NCI-H2029 (cell line): ENCODE data around the gene PTPRU.

Experiments used
- DNase-seq: peaks from one replicate; lab custom pipeline; 2025; lab: John Stamatoyannopoulos, UW

Gene PTPRU

DNA sequence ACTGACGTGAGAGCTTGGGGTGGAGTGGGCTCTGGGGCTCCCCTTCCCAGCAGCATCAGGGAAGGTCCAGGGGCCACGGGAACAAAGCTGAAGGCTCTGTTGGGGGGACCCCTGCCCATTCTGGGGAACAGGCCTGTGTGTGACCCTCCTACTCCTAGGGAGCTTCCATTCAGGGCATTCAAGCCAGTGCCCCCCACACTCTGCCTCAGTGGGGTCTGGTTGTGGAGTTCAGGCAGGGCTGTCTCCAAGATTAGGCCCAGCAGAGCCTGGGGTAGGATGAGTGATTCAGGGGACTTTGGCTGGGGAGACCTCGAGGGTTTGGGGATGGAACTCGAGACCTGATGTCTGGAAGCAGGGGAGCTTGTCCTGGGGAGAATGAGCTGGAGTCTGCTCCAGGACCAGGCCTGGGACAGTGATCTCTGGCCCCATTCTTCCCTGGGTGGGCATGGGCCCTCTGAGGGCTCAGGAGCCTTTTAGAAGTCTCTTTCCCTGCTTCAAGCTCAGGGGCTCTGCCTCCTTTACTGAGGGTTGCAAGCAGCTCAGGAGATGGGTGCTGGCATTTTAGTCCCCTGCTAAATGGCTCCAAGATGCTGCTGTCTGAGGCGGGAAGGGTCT is 81.7 kb downstream of the PTPRU start:
- no peak for DNase-seq

GRCh38 chr1:29318724-29319123 is 82.4 kb downstream of the PTPRU start:
- DNase-seq = no peak

DNA sequence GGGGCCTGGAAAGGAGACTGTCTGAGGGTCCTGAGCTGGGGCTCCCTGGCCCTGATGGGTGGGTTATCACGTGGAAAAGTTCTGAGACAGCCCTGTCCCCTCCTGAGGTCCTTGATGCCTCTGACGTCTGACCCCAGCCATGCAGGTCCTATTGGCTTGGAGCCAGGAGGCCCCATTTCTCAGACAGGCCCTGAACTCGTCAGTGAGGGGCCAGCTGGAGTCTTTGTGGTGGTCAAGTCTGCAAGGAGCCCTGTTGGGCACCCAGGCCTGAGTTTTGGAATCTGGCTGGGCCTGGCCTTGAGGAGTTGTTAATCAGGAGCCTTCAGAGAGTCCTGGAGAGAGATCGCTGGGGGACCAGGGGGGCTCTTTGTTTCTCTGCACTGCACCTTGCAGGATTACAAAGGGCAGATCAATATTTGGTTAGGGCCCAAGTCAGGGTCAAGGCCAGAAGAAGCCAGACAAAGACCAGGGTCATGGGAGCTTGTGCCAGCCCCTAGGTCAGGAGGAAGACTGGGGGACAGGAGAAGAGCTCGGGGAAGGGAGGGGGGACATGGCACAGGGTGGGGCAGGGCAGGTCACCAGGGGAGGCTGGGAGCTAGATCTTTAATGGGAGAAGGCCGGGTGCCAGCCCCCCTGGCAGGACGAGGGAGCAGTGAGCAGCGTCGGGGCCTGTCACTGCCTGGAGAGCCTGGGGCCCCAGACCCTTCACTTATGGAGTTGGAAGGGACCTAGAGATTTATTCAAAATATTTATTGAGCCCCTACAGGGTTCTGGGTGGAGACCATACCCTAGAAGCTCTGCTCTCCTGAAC is 83.2 kb downstream of the PTPRU start:
- no peak for DNase-seq

DNA sequence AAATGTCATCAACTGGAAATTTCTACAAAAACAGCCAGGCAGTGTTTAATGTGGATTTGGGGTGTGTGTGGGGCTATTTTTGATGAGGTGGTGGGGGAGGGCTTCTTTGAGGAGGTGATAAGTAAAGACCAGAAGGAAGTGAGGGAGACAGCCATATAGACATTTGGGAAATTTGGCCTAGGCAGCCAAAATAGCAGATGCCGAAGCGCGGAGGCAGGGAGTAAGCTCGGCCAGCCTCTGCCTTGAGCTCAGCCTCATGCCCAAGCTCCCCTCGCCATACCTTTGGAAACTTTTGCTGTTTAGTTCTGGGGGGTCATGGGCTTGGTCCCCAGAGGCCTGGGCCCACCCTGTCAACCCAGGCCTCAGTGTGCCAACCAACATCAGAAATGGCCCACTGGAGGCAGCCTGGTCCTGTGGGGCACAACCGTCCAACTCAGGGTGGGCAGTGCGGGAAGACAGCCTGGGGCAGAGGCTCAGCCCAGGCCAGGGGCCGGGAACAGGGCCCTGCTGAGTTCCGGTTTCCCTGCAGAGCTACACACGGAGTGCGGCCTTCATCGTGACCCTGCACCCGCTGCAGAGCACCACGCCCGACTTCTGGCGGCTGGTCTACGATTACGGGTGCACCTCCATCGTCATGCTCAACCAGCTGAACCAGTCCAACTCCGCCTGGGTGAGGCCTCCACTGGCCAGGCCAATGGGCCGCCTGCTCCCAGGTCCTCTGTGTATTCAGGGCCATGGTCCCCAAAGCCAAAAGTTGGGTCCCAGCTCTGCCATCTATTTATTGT is 84.0 kb downstream of the PTPRU start:
- DNase-seq = no peak

DNA sequence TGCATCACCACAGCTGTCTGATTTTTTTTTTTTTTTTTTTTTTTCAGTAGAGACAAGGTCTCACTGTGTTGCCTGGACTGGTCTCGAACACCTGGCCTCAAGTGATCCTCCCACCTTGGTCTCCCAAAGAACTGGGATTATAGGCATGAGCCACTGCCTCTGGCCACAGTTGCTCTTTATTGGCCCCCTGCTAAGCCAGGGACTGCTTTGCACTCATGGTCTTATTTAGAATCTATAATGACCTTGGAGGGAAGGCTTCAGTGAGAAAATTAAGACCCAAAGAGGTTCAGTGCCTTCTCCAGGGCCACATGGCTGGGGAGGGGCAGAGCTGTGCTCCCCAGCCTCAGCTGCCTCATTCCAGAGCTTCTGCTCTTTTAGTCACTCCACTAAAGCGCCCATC is 84.9 kb downstream of the PTPRU start:
- DNase-seq = no peak

- no peak for DNase-seq
Observed at GRCh38 chr1:29322147-29322694, 85.9 kb downstream of the PTPRU start.

GRCh38 chr1:29322861-29323585 is 86.7 kb downstream of the PTPRU start:
- no peak for DNase-seq

- no peak for DNase-seq
Observed at GRCh38 chr1:29323636-29324035, 87.3 kb downstream of the PTPRU start.

DNA sequence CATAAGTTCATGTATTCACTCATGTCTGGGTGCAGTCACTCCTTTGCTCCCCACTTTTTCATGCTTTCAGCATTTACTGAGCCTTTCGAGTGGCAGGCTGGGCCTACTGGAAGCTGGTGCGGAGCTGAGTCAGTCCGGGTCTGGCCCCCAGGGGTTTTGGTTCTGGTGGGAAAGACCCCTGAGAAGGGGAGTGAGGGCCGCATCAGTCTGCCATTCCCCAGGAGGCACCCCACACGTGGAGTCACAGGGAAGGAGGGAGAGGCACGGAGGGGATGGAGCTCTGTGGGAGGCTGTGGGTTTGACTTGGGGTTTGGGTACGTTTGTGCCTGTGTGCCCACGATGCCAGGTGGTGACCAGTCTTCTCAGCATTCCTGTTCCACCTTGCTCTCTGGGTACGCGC is 87.9 kb downstream of the PTPRU start:
- no peak for DNase-seq

DNA sequence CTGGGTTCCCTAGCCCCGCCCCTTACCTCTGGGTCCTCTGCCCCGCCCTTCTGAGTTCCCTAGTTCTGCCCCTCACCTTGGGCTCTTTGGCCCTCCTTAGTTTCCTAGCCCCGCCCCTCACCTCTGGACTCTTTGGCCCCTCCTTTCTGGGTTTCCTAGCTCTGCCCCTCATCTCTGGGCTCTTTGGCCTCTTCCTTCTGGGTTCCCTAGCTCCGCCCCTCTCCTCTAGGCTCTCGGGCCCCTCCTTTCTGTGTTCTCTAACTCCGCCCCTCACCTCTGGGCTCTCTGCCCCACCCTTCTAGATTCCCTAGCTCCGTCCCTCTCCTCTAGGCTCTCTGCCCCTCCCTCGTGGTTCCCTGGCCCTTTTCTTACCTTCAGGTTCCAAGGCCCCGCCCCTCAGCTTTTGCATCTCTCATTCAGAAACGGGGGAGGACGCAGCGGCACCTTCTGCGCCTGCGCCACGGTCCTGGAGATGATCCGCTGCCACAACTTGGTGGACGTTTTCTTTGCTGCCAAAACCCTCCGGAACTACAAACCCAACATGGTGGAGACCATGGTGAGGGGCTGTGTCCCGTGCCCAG is 88.5 kb downstream of the PTPRU start:
- no peak for DNase-seq

DNA sequence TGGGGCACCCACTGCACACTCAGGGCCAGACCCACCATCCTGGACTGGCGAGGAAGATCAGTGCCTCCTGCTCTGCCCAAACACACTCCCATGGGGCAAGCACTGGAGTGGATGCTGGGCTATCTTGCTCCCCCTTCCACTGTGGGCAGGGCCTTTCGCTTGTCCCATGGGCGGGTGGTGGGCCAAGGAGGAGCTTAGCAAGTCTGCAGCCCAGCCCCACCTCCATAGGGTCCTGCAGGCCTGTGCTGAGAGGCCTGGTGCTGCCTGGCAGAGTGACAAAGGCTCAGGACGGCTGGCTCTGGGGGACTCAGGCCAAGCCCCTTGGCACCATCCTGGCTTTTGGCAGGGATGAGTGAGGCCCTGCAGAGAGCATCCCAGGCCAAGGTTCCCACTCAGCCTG is 89.4 kb downstream of the PTPRU start:
- no peak for DNase-seq

- no peak for DNase-seq
Observed at GRCh38 chr1:29326123-29326522, 89.8 kb downstream of the PTPRU start.

GRCh38 chr1:29327223-29327935 is 91.1 kb downstream of the PTPRU start:
- no peak for DNase-seq

- no peak for DNase-seq
Observed at GRCh38 chr1:29329022-29329775, 92.9 kb downstream of the PTPRU start.

- DNase-seq = no peak
Observed at GRCh38 chr1:29330089-29330488, 93.8 kb downstream of the PTPRU start.

DNA sequence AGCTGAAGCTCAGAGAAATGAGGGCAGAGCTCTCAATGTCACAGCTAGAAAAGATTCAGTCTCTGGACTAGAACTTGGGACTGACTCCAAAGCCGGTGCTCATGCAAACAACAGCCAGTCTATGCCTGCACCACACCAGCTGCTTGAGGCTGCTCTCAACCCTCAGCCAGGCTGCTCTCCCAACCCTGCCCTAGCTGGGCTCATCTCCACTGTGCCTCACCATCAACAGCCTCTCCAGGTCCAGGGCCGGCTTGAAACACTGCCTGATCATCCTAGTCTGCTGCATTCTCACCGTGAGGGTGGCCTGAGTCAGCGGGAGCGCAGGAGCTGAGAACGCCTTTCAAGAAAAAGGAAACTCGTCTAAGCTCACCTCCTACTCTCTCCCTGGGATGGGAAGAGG is 94.5 kb downstream of the PTPRU start:
- DNase-seq = no peak

DNA sequence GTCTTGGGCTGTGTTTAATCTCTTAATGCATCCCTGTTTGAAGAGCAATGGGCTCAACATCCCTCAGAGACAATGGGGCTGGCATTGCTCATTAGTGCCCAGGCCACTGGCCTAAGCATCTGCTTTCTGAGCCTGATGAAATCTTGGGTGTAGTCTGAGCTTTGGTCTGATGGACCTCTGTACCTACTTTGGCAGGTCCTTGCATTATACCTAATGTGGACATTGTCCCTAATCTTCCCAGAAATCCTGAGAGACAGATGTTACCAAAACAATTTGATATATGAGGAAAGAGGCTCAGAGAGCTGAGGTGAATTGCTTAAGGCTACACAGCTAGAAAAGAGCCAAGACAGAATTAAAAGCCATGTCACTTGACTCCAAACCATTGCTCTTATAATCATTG is 95.0 kb downstream of the PTPRU start:
- DNase-seq = no peak

- DNase-seq = no peak
Observed at GRCh38 chr1:29331729-29332128, 95.4 kb downstream of the PTPRU start.

DNA sequence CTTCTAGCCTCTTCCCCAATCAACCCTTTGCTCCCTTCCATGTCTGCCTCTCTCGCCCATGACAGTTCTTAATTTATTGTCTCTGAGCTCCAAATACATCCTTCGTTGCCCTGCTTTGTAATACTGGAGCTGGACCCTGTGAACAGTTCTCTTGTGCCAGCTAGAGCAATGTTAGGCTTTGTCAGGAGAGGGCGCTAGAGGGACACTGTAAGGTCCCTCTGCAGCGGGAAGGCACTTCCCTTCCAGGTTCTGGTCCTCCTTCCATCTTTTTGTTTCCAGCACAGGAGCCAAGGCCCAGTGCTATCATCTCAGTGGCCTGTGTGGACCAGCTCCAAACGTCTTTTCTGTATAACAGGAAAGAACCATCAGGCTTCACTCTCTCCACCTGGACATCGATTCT is 95.9 kb downstream of the PTPRU start:
- DNase-seq = peak; percentile 40

DNA sequence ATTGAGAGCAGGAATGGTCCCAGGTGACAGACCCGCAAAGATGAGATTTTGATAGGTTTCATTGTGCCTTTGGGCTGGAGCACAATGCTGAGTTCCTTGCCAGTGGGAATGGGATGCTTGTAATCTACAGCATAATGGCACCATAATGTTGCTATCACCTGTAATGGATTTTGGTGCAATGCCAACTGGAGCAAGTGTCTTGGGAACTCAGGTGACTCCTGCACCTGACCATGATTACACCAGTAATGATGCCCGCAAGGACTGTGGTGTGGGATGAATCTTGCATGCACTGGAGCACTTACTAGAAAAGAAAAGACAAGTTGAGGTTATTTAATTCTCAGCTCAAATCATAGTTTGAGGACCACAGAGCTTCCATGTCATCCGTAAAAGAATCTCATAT is 96.7 kb downstream of the PTPRU start:
- peak; percentile 28 for DNase-seq
